Fibroblast of lung (primary cell): ENCODE measurements around the gene ROBO1.

Experiments
- CTCF ChIP-seq, 2 donors: IDR thresholded peaks in 1 of 2; conservative IDR thresholded peaks in 1 of 2; 1 replicate in 1 of 2; 2 replicates in 1 of 2; pipeline ENCODE4 v1.5.1; 2011 to 2012; ENCODE audit warnings: low read length in 2 of 2, control low read depth in 1 of 2, inconsistent platforms in 1 of 2, low read depth in 1 of 2, mild to moderate bottlenecking in 1 of 2
- EZH2 ChIP-seq: IDR thresholded peaks from 2 replicates; pipeline ENCODE4 v1.5.1; 2012; ENCODE audit warnings: low read length, control low read depth, mild to moderate bottlenecking; ENCODE audit errors: missing control alignments

- TF ChIP-seq CTCF (conservative IDR thresholded peaks at IDR 0.05 in 1 of 2, IDR thresholded peaks at IDR 0.05 in 1 of 2; ENCODE audit: low read depth in 1 of 2, low read length in 2 of 2): no peak
- no peak for TF ChIP-seq EZH2
Observed at GRCh38 chr3:78634316-78634715, 1133.5 kb downstream of the ROBO1 start.
